ENCODE results near the gene TBC1D9B.

DNA sequence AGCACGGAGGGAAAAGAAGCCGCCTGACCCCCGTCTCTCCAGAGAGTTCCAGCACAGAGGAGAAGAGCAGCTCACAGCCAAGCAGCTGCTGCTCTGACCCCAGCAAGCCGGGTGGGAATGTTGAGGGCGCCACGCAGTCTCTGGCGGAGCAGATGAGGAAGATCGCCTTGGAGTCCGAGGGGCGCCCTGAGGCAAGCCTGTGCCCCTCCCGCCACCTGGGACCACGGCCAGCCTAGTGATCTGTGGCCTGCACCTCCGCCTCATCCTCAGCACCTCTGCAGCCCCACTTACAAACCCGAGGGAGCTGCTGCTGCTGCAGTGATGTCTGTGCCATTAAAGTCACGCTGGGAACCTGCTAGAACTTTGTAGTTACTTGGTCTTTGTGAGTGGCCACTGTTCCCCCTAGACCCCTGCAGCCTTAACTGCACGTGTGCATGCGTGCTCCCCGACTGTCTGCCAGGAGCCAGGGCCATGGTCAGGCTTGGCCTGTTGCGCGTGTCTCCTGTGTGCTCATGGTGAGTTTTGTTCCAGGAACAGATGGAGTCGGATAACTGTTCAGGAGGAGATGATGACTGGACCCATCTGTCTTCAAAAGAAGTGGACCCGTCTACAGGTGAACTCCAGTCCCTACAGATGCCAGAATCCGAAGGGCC is 74.5 kb downstream of the TBC1D9B start:
- TF ChIP-seq, protein P1, sequence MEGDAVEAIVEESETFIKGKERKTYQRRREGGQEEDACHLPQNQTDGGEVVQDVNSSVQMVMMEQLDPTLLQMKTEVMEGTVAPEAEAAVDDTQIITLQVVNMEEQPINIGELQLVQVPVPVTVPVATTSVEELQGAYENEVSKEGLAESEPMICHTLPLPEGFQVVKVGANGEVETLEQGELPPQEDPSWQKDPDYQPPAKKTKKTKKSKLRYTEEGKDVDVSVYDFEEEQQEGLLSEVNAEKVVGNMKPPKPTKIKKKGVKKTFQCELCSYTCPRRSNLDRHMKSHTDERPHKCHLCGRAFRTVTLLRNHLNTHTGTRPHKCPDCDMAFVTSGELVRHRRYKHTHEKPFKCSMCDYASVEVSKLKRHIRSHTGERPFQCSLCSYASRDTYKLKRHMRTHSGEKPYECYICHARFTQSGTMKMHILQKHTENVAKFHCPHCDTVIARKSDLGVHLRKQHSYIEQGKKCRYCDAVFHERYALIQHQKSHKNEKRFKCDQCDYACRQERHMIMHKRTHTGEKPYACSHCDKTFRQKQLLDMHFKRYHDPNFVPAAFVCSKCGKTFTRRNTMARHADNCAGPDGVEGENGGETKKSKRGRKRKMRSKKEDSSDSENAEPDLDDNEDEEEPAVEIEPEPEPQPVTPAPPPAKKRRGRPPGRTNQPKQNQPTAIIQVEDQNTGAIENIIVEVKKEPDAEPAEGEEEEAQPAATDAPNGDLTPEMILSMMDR (IDR thresholded peaks at IDR 0.05; ENCODE audit: low read depth, low read length), result no peak
- no peak for TF ChIP-seq EZH2phosphoT487 (IDR thresholded peaks at IDR 0.05; ENCODE audit: low read depth)
